Liver (tissue), 9 donors: ENCODE measurements around the gene CAV1. TPM values are rescaled to one million over a fixed set of nuclear protein-coding genes. Genes with fewer than 3 reads are reported as not detected.
A peak's percentile ranks its signal among the peaks of the same experiment; 100 is the strongest.

Experiments
- DNase-seq: peaks from one replicate; pipeline ENCODE4 v3.0.0-alpha.2; 2017; ENCODE audit warnings: low spot score
- H3K27ac ChIP-seq, 2 donors: one replicate each; pipeline ENCODE4 v1.7.0; 2013; ENCODE audit warnings: inconsistent platforms in 2 of 2, low read length in 2 of 2, control low read depth in 1 of 2, low read depth in 1 of 2, mild to moderate bottlenecking in 1 of 2
- H3K27me3 ChIP-seq, 4 donors: one replicate each; pipeline versions ENCODE4 v1.6.1 to v1.7.0; 2013; ENCODE audit warnings: low read length in 3 of 4, inconsistent platforms in 1 of 4, mild to moderate bottlenecking in 1 of 4, moderate library complexity in 1 of 4; ENCODE audit not compliant: control insufficient read depth in 4 of 4, insufficient read depth in 4 of 4
- H3K36me3 ChIP-seq, 4 donors: one replicate each; pipeline versions ENCODE4 v1.6.1 to v1.7.0; 2013; ENCODE audit warnings: low read length in 3 of 4, mild to moderate bottlenecking in 3 of 4, low read depth in 1 of 4, moderate library complexity in 1 of 4; ENCODE audit not compliant: control insufficient read depth in 4 of 4, insufficient read depth in 3 of 4
- H3K4me1 ChIP-seq, 4 donors: one replicate each; pipeline versions ENCODE4 v1.6.1 to v1.7.0; 2013; ENCODE audit warnings: low read length in 3 of 4, mild to moderate bottlenecking in 3 of 4, moderate library complexity in 1 of 4; ENCODE audit not compliant: control insufficient read depth in 4 of 4, insufficient read depth in 4 of 4
- H3K4me3 ChIP-seq, 3 donors: one replicate each; pipeline versions ENCODE4 v1.6.1 to v1.7.0; 2013; ENCODE audit warnings: low read length in 3 of 3, control low read depth in 1 of 3, low read depth in 1 of 3, mild to moderate bottlenecking in 1 of 3
- H3K9ac ChIP-seq, 2 donors: one replicate each; pipeline ENCODE4 v1.7.0; 2013; ENCODE audit warnings: low read length in 2 of 2, mild to moderate bottlenecking in 2 of 2, moderate library complexity in 2 of 2, control low read depth in 1 of 2, low read depth in 1 of 2
- H3K9me3 ChIP-seq, 4 donors: one replicate each; pipeline versions ENCODE4 v1.6.1 to v1.7.0; 2013; ENCODE audit warnings: low read length in 3 of 4; ENCODE audit not compliant: control insufficient read depth in 4 of 4
- HNF4A ChIP-seq, 2 donors: conservative IDR thresholded peaks; 2 replicates each; pipeline ENCODE4 v1.6.1; 2016; ENCODE audit warnings: antibody characterized with exemption in 2 of 2, mild to moderate bottlenecking in 2 of 2
- HNF4G ChIP-seq: IDR thresholded peaks from 2 replicates; pipeline ENCODE4 v1.6.1; 2016; ENCODE audit warnings: antibody characterized with exemption
- JUND ChIP-seq, 2 donors: IDR thresholded peaks; 2 replicates each; pipeline ENCODE4 v1.6.1; 2016; ENCODE audit warnings: antibody characterized with exemption in 2 of 2
- RAD21 ChIP-seq, 2 donors: IDR thresholded peaks; 2 replicates each; pipeline ENCODE4 v1.6.1; 2016; ENCODE audit warnings: antibody characterized with exemption in 2 of 2, mild to moderate bottlenecking in 2 of 2
- RXRA ChIP-seq, 2 donors: IDR thresholded peaks; 2 replicates each; pipeline ENCODE4 v1.6.1; 2017 to 2018; ENCODE audit warnings: antibody characterized with exemption in 2 of 2, mild to moderate bottlenecking in 1 of 2
- SP1 ChIP-seq: IDR thresholded peaks from 2 replicates; pipeline ENCODE4 v1.6.1; 2018; ENCODE audit warnings: antibody characterized with exemption, mild to moderate bottlenecking
- WGBS: extraction: QIAGEN DNeasy Blood & Tissue Kit; methylation state at CpG from one replicate; pipeline ENCODE4 v1.1.7; 2013; 5-methylcytosine and 5-hydroxymethylcytosine counted together
- polyA plus RNA-seq, 2 donors: library from polyadenylated mRNA; stranded (reverse) in 1 of 2; unstranded in 1 of 2; fragments of 200-250 nt in 1 of 2; fragments of >200 nt in 1 of 2; fragmentation: Nextera tagmentation in 1 of 2; extraction: Ambion mirVana in 1 of 2; gene quantifications; one replicate each; pipeline versions ENCODE4 v1.2.1 to v1.2.3, GENCODE V29; 2013 to 2015
- total RNA-seq, 2 donors: library from RNA; depleted of rRNA; stranded (reverse); fragments of >200 nt; gene quantifications; one replicate each; pipeline ENCODE4 v1.2.3, GENCODE V29; 2014
- TF ChIP-seq, protein P1 (sequence below): IDR thresholded peaks from 2 replicates; pipeline ENCODE4 v1.6.1; 2016; ENCODE audit warnings: antibody characterized with exemption
- TF ChIP-seq, protein P2 (sequence below): IDR thresholded peaks from 2 replicates; pipeline ENCODE4 v1.6.1; 2016; ENCODE audit warnings: antibody characterized with exemption
- TF ChIP-seq, protein P3 (sequence below): fragments of 150-350 bp; IDR thresholded peaks from 2 replicates; pipeline ENCODE4 v1.5.1; 2017; ENCODE audit warnings: improper control_type of control experiment, low read depth, low read length; ENCODE audit not compliant: missing input control
- donor health status: healthy.
- donor health status: healthy.
- donor health status: healthy.
- donor health status: healthy.
- donor health status: healthy.

Gene CAV1
- total and polyA plus RNA-seq, 4 donors = 9.9 to 13.4 (median 11.6) TPM

DNA sequence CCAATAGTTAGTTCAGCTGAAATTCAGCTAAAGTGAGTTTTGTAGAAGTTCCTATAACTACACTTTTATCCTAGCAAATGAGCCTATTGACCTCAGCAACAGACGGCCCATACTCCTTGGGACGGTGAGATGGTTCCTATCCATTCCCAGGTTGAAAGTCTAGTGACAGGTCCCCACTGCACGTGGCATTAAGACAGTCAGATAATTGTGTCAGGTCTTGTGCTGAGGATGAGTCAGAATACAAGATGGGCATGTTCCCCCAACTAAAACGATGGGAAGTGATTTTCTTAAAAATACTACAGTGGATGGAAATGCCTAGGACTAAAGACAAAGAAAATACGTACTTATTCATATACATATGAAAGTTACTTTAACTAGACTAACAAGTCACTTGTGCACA is 2.1 kb downstream of the CAV1 start:
- peak overlapping the region in 1 of 3 donors; percentile 64 for H3K4me3 ChIP-seq
- TF ChIP-seq, protein P1, sequence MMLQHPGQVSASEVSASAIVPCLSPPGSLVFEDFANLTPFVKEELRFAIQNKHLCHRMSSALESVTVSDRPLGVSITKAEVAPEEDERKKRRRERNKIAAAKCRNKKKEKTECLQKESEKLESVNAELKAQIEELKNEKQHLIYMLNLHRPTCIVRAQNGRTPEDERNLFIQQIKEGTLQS = no peak
- TF ChIP-seq HNF4A (conservative IDR thresholded peaks at IDR 0.05) (no peak), SP1 (no peak), RXRA (IDR thresholded peaks at IDR 0.05) (no peak), RAD21 (IDR thresholded peaks at IDR 0.05) (no peak), HNF4G (no peak), JUND (IDR thresholded peaks at IDR 0.05) (no peak)
- TF ChIP-seq, protein P2, sequence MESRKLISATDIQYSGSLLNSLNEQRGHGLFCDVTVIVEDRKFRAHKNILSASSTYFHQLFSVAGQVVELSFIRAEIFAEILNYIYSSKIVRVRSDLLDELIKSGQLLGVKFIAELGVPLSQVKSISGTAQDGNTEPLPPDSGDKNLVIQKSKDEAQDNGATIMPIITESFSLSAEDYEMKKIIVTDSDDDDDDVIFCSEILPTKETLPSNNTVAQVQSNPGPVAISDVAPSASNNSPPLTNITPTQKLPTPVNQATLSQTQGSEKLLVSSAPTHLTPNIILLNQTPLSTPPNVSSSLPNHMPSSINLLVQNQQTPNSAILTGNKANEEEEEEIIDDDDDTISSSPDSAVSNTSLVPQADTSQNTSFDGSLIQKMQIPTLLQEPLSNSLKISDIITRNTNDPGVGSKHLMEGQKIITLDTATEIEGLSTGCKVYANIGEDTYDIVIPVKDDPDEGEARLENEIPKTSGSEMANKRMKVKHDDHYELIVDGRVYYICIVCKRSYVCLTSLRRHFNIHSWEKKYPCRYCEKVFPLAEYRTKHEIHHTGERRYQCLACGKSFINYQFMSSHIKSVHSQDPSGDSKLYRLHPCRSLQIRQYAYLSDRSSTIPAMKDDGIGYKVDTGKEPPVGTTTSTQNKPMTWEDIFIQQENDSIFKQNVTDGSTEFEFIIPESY = no peak
- H3K36me3 ChIP-seq = no peaks in the 10 kb centered on the region
- DNase-seq = no peak
- H3K27me3 ChIP-seq = no peaks in the 10 kb centered on the region
- WGBS = 57% methylated on average over 5 of the region's 5 CpGs
- peak overlapping the region in 1 of 2 donors; percentile 7 for H3K27ac ChIP-seq
- peaks cover 0 to 23% (median 18%) of the 10 kb centered on the region in 4 donors for H3K4me1 ChIP-seq
- no peak overlapping the region for H3K9ac ChIP-seq
- no peaks in the 10 kb centered on the region for H3K9me3 ChIP-seq

DNA sequence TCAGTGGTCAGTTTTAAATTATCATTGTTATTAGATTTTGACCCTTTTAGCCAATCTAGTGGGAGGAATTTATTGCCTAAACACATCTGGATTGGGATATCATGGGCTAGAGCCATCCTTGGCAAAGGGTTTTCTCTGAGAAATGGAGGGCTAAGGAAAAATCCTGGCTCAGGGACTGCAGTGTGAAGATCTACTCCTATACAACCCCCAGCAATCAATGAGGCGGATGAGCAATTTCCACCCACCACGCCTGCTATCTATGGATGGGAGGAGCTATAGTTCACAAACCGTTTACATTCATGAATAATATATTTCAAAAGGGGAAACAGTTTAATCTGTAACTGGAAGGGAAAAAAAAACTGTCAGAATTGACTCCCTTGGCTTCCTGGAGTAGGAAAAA is 2.7 kb downstream of the CAV1 start:
- TF ChIP-seq, protein P3, sequence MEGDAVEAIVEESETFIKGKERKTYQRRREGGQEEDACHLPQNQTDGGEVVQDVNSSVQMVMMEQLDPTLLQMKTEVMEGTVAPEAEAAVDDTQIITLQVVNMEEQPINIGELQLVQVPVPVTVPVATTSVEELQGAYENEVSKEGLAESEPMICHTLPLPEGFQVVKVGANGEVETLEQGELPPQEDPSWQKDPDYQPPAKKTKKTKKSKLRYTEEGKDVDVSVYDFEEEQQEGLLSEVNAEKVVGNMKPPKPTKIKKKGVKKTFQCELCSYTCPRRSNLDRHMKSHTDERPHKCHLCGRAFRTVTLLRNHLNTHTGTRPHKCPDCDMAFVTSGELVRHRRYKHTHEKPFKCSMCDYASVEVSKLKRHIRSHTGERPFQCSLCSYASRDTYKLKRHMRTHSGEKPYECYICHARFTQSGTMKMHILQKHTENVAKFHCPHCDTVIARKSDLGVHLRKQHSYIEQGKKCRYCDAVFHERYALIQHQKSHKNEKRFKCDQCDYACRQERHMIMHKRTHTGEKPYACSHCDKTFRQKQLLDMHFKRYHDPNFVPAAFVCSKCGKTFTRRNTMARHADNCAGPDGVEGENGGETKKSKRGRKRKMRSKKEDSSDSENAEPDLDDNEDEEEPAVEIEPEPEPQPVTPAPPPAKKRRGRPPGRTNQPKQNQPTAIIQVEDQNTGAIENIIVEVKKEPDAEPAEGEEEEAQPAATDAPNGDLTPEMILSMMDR = no peak
- TF ChIP-seq SP1 = no peak
- Histone ChIP-seq H3K4me1 (peaks cover 0 to 23% (median 18%) of the 10 kb centered on the region in 4 donors), H3K36me3 (no peaks in the 10 kb centered on the region), H3K27me3 (no peaks in the 10 kb centered on the region), H3K4me3 (no peak overlapping the region), H3K27ac (peak overlapping the region; percentile 7 to 19), H3K9ac (no peak overlapping the region), H3K9me3 (no peaks in the 10 kb centered on the region)
- no peak for DNase-seq
- WGBS = 71% methylated on average over 3 of the region's 3 CpGs

DNA sequence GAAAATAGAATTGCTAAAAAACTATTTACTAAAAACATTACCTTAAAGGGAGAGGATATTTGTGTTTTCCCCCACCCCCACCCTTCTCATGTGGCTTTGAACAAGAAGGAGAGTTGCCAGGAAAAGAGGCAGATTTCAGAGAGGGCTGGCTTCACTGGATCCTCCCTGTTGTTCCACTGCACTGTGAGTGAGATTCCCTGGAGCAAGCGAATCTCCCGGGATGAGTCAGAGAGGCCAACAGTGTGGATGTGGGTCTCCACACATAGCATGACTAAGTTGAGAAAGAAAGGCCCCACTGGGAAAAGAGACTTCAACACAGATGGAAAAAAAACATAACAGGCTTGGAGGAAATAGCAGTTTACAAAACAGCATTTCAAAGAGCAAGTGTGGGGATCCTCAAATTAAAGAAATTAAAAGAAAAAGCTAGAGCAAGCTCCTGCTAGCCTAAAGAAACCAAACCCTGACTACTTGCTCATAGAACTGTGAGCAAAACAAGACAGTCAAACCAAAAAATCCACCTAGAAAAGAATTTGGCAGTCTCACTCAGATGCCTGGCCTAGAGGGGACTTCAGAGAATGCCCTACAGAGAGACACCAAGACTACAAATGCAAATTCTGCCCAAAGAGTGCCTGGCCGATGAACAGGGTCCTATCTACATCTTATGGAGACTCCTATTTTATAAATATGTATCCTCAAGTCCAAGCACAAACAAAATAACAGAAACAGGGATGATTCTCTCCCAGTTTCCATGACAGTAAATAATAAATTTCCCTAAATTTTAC is 3.4 kb downstream of the CAV1 start:
- TF ChIP-seq RXRA (IDR thresholded peaks at IDR 0.05) (no peak), JUND (IDR thresholded peaks at IDR 0.05) (peak in 1 of 2 donors; percentile 28)
- H3K36me3 ChIP-seq = no peaks in the 10 kb centered on the region
- H3K9ac ChIP-seq = no peak overlapping the region
- no peaks in the 10 kb centered on the region for H3K27me3 ChIP-seq
- H3K4me3 ChIP-seq = no peak overlapping the region
- DNase-seq = no peak
- no peak overlapping the region for H3K27ac ChIP-seq
- 75% methylated on average over 3 of the region's 3 CpGs for WGBS
- H3K4me1 ChIP-seq = peaks cover 0 to 24% (median 21%) of the 10 kb centered on the region in 4 donors
- H3K9me3 ChIP-seq = no peaks in the 10 kb centered on the region
